Right atrium auricular region (tissue), 2 donors: ENCODE results near the gene COL4A2. TPM values are rescaled to one million over a fixed set of nuclear protein-coding genes. Genes with fewer than 3 reads are reported as not detected.
A peak's percentile ranks its signal among the peaks of the same experiment; 100 is the strongest.

Experiments used
- DNase-seq: peaks from one replicate; pipeline ENCODE4 v3.0.0-alpha.2; 2019; ENCODE audit warnings: low spot score
- H3K27ac ChIP-seq, 2 donors: fragments of 200-600 bp; sonication (generic); 1 replicate in 1 of 2; 2 replicates in 1 of 2; pipeline ENCODE4 v1.5.1; 2016 to 2019
- H3K27me3 ChIP-seq, 2 donors: fragments of 200-600 bp; sonication (generic); one replicate each; pipeline versions ENCODE4 v1.5.1 to v1.6.0; 2017 to 2019
- H3K36me3 ChIP-seq: fragments of 200-600 bp; sonication (generic); one replicate; pipeline ENCODE4 v1.5.1; 2016
- H3K4me1 ChIP-seq, 2 donors: fragments of 200-600 bp; sonication (generic); one replicate each; pipeline versions ENCODE4 v1.5.1 to v1.6.0; 2017 to 2019
- H3K4me3 ChIP-seq, 2 donors: fragments of 200-600 bp; sonication (generic); 1 replicate in 1 of 2; 2 replicates in 1 of 2; pipeline ENCODE4 v1.5.1; 2017 to 2019; ENCODE audit warnings: mild to moderate bottlenecking in 1 of 2, moderate library complexity in 1 of 2
- H3K9me3 ChIP-seq, 2 donors: fragments of 200-600 bp; sonication (generic); one replicate each; pipeline ENCODE4 v1.5.1; 2019
- CTCF ChIP-seq, 2 donors: fragments of 200-600 bp; sonication (generic); IDR thresholded peaks; one replicate each; pipeline ENCODE4 v1.5.1; 2019; ENCODE audit warnings: antibody characterized with exemption in 2 of 2
- total RNA-seq, 2 donors: library from RNA; depleted of rRNA; stranded (reverse); fragments of >200 nt; gene quantifications; one replicate each; pipeline ENCODE4 v1.1.0, GENCODE V29; 2016

The COL4A2 gene
- total RNA-seq, 2 donors from 2014 or later = 141 to 153 TPM

- no peak for TF ChIP-seq CTCF (IDR thresholded peaks at IDR 0.05)
- H3K4me1 ChIP-seq = peaks cover 0 to 59% of the 10 kb centered on the region in 2 donors
- no peak overlapping the region for H3K4me3 ChIP-seq
These were observed 91.8 kb downstream of the COL4A2 start for GRCh38 chr13:110398564-110399507.

DNA sequence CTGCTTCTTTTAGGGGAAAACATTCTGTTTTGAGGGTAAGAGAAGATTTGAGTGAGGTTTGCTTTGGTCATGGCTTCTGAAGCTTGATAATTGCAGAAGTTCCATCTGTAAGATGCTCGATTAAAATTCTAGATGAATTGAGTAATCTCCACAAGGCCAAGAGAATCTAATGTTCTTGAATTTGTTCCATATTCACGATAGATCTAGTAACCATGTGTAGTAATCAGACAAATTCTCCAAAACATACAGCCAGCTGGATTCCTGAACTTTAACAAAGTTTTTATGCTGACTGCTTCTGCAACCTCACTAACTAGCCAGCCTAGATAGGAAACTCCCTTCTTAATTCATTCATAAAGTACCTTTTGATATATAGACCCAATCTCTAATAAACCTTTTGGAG is 92.7 kb downstream of the COL4A2 start:
- Histone ChIP-seq H3K27me3 (no peaks in the 10 kb centered on the region), H3K4me3 (no peak overlapping the region), H3K36me3 (no peaks in the 10 kb centered on the region), H3K9me3 (no peaks in the 10 kb centered on the region), H3K4me1 (peaks cover 0 to 59% of the 10 kb centered on the region in 2 donors), H3K27ac (peak overlapping the region; percentile 83 to 95)
- no peak for TF ChIP-seq CTCF (IDR thresholded peaks at IDR 0.05)
- no peak for DNase-seq

More at GRCh38 chr13:110398564-110399507, 91.8 kb downstream of the COL4A2 start:
- H3K27ac ChIP-seq = peak overlapping the region; percentile 83 to 95
- H3K9me3 ChIP-seq = no peaks in the 10 kb centered on the region
- H3K36me3 ChIP-seq = no peaks in the 10 kb centered on the region
- DNase-seq = no peak
- no peaks in the 10 kb centered on the region for H3K27me3 ChIP-seq

GRCh38 chr13:110400786-110401533 is 93.9 kb downstream of the COL4A2 start:
- Histone ChIP-seq H3K27ac (peak overlapping the region; percentile 83 to 95), H3K4me1 (peaks cover 0 to 64% of the 10 kb centered on the region in 2 donors)
- TF ChIP-seq CTCF (IDR thresholded peaks at IDR 0.05) = no peak

DNA sequence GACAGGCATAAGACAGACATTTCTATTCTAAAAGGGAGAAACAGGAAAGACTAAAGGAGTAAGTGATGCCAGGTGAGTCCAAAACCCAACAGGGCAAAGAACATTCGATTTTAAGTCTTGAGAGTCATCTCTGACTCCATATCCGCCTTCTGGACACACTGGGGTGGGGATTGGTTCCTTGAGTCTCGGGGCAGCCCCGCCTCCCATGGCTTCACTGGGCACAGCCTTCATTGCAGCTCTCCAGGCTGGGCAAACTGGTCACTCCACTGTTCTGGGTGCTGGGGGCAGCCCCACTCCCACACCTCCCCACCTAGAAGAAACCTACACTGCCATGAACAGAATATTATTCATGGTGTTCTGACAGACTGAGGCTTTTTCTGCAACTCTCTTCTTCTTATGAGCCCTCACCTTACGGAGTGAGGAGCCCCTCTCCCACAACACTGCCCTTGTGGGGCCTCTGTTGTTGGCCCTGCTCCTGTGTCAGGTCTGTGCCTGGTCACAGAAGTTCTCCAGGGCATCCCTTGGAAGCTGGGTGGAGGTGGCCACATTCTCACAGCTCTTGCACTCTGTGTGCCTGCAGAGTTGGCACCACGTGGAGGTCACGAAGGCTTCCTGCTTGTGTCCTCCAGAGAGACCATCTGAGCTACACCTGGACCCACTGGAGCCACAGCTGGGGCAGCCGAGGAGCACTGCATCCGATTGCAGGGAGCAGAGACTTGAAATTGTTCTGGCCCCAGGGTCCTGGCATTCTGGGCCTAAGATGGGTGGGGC is 95.4 kb downstream of the COL4A2 start:
- TF ChIP-seq CTCF (IDR thresholded peaks at IDR 0.05) = no peak
- peaks cover 0 to 64% of the 10 kb centered on the region in 2 donors for H3K4me1 ChIP-seq
- DNase-seq = peak; percentile 50
- no peak overlapping the region for H3K4me3 ChIP-seq
- H3K27ac ChIP-seq = peak overlapping the region; percentile 83 to 95
- H3K9me3 ChIP-seq = no peaks in the 10 kb centered on the region
- no peaks in the 10 kb centered on the region for H3K27me3 ChIP-seq
- H3K36me3 ChIP-seq = no peaks in the 10 kb centered on the region

More at GRCh38 chr13:110400786-110401533, 93.9 kb downstream of the COL4A2 start:
- Histone ChIP-seq H3K4me3 (no peak overlapping the region), H3K27me3 (no peaks in the 10 kb centered on the region), H3K36me3 (no peaks in the 10 kb centered on the region), H3K9me3 (no peaks in the 10 kb centered on the region)
- no peak for DNase-seq

DNA sequence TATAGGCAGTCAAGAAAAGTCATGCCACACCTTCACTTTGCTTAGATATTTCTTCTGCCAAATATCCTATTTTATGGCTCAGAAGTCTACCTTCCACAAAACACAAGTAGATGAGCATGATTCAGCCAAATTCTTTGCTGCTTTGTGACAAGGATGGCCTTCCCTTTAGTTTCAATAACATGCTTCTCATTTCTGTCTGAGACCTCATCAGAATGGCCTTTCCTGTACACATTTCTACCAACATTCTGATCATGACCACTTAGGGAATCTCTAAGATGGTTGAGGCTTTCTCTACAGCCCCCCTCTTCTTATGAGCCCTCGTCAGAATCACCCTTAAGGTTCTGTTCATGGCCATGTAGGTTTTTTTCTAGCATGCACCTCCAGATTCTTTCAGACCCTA is 96.2 kb downstream of the COL4A2 start:
- Histone ChIP-seq H3K27me3 (no peaks in the 10 kb centered on the region), H3K9me3 (no peaks in the 10 kb centered on the region), H3K27ac (peak overlapping the region; percentile 50 to 52), H3K4me3 (no peak overlapping the region), H3K36me3 (no peaks in the 10 kb centered on the region), H3K4me1 (peaks cover 0 to 65% of the 10 kb centered on the region in 2 donors)
- no peak for DNase-seq
- no peak for TF ChIP-seq CTCF (IDR thresholded peaks at IDR 0.05)
